Esophagus squamous epithelium (tissue), 5 donors: ENCODE results near the gene CDIPT. TPM values are rescaled to one million over a fixed set of nuclear protein-coding genes. Genes with fewer than 3 reads are reported as not detected.

ENCODE experiments used
- DNase-seq: peaks from one replicate; lab custom pipeline; 2025; lab: John Stamatoyannopoulos, UW
- H3K27ac ChIP-seq, 4 donors: fragments of 200-600 bp; sonication (generic); one replicate each; pipeline ENCODE4 v1.5.1; 2016 to 2019; ENCODE audit warnings: mild to moderate bottlenecking in 1 of 4
- H3K27me3 ChIP-seq, 4 donors: fragments of 200-600 bp; sonication (generic); 1 replicate in 3 of 4; 2 replicates in 1 of 4; pipeline versions ENCODE4 v1.5.1 to v1.6.0; 2017 to 2021; ENCODE audit warnings: antibody characterized with exemption in 1 of 4
- H3K36me3 ChIP-seq, 3 donors: fragments of 200-600 bp; sonication (generic); one replicate each; pipeline ENCODE4 v1.5.1; 2016 to 2019
- H3K4me1 ChIP-seq, 3 donors: fragments of 200-600 bp; sonication (generic); one replicate each; pipeline ENCODE4 v1.5.1; 2017 to 2019
- H3K4me3 ChIP-seq, 4 donors: fragments of 200-600 bp; sonication (generic); 1 replicate in 3 of 4; 2 replicates in 1 of 4; pipeline ENCODE4 v1.5.1; 2016 to 2019; ENCODE audit warnings: mild to moderate bottlenecking in 2 of 4, moderate library complexity in 1 of 4
- H3K9me3 ChIP-seq, 3 donors: fragments of 200-600 bp; sonication (generic); one replicate each; pipeline ENCODE4 v1.5.1; 2016 to 2019
- POLR2A ChIP-seq, 4 donors: fragments of 450-650 bp; IDR thresholded peaks; one replicate each; pipeline ENCODE4 v1.6.1; 2017; ENCODE audit warnings: antibody characterized with exemption in 4 of 4, mild to moderate bottlenecking in 4 of 4, moderate library complexity in 3 of 4
- WGBS, 2 donors: methylation state at CpG; one replicate each; pipeline ENCODE4 v1.1.5; 2018; 5-methylcytosine and 5-hydroxymethylcytosine counted together
- intact Hi-C: fragments of 100-400 bp; cut with DNase I; formaldehyde crosslinking; loops from one replicate; pipeline ENCODE4 v1.15.0; 2022
- total RNA-seq, 4 donors: library from RNA; depleted of rRNA; stranded (reverse); fragments of >200 nt; gene quantifications; one replicate each; pipeline ENCODE4 v1.1.0, GENCODE V29; 2016
- TF ChIP-seq, protein P1 (sequence below), 6 experiments: fragments of 450-650 bp in 4 of 6; fragments of 200-600 bp in 2 of 6; sonication (generic) in 2 of 6; IDR thresholded peaks; one replicate each; pipeline ENCODE4 v1.5.1; 2016 to 2019; ENCODE audit warnings: antibody characterized with exemption in 6 of 6, mild to moderate bottlenecking in 4 of 6, moderate library complexity in 4 of 6
- donor health status: DM: yes; HTN: yes; CAD: no.

The CDIPT gene
- total RNA-seq, 4 donors from 2014 or later: 34.6 to 78.8 (median 44.6) TPM

DNA sequence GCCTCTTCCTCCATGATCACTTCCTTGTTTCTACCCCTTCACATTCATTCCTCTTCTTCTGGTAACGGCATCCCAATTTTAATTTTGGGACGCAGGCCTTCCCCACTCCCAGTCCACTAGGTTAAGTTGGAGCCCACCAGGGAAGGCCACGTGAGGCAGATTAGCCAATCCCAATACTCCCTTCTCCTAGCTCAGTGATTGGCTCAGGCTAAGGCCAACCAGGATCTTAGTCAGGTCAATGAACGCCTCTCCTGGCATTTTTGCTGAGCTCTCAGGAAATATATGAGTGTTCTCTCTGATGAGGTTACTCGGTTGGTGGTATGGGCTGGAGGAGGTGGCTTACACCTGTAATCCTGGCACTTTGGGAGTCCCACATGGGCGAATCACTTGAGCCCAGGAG is 21.0 kb upstream of the CDIPT start:
- Histone ChIP-seq H3K27ac (no peak overlapping the region), H3K36me3 (no peaks in the 10 kb centered on the region), H3K4me3 (no peak overlapping the region), H3K9me3 (no peaks in the 10 kb centered on the region), H3K4me1 (no peaks in the 10 kb centered on the region), H3K27me3 (peaks cover 0 to 21% (median 0%) of the 10 kb centered on the region in 4 donors)
- 75 to 78% methylated on average over 6 of the region's 6 CpGs for WGBS, 2 donors
- no peak for DNase-seq
- intact Hi-C loops: no loop called here
- TF ChIP-seq POLR2A (IDR thresholded peaks at IDR 0.05): no peak
- TF ChIP-seq, protein P1, sequence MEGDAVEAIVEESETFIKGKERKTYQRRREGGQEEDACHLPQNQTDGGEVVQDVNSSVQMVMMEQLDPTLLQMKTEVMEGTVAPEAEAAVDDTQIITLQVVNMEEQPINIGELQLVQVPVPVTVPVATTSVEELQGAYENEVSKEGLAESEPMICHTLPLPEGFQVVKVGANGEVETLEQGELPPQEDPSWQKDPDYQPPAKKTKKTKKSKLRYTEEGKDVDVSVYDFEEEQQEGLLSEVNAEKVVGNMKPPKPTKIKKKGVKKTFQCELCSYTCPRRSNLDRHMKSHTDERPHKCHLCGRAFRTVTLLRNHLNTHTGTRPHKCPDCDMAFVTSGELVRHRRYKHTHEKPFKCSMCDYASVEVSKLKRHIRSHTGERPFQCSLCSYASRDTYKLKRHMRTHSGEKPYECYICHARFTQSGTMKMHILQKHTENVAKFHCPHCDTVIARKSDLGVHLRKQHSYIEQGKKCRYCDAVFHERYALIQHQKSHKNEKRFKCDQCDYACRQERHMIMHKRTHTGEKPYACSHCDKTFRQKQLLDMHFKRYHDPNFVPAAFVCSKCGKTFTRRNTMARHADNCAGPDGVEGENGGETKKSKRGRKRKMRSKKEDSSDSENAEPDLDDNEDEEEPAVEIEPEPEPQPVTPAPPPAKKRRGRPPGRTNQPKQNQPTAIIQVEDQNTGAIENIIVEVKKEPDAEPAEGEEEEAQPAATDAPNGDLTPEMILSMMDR (IDR thresholded peaks at IDR 0.05): no peak

DNA sequence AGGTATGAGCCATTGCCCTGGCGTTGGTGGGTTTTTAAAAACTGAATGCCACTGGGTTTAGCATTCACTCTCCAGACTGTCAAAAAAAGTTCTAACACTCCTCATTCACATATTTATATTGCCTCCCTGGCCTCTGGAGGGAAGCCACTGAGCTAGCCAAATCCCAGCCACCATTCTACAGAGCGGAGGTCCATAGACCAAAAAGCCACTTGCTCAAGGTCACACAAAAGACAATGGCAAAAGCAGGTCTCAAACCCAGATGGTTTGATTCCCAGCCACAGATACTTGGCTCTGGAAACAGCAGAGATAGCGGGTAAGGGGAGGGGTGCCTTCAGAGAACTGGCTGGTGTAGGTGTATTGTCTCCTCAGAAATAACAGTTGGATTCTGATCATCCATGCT is 18.0 kb upstream of the CDIPT start:
- no peak overlapping the region for H3K4me3 ChIP-seq
- H3K4me1 ChIP-seq: peaks cover 0 to 16% (median 12%) of the 10 kb centered on the region in 3 donors
- no peak for TF ChIP-seq POLR2A (IDR thresholded peaks at IDR 0.05)
- TF ChIP-seq, protein P1 (IDR thresholded peaks at IDR 0.05): no peak
- H3K27me3 ChIP-seq: peaks cover 7 to 46% (median 14%) of the 10 kb centered on the region in 4 donors
- intact Hi-C loops: no loop called here
- H3K36me3 ChIP-seq: no peaks in the 10 kb centered on the region
- 89 to 96% methylated on average over 3 of the region's 3 CpGs for WGBS, 2 donors
- no peaks in the 10 kb centered on the region for H3K9me3 ChIP-seq
- no peak for DNase-seq
- no peak overlapping the region for H3K27ac ChIP-seq

DNA sequence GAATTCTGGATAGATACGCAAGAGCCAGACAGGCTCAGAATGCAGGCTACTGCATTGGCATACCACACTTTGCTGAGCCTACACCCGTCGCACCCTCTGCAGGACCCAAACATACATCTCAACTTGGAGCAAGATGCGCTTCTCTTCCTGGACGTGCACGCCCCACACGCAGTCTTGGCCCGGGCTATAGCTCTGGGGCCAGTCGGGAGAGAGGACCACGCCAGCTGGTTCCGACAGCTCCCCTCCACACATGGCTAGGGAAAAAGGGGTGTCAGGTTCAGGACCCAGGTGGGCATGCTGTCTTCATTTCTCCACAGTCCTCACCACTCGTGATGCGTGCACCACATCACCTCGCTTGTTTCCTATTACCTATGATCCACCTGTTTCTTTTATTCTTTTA is 15.1 kb upstream of the CDIPT start:
- H3K27ac ChIP-seq: no peak overlapping the region
- WGBS, 2 donors: 87% methylated on average over 13 to 14 of the region's 14 CpGs
- intact Hi-C loops: no loop called here
- DNase-seq: no peak
- H3K4me1 ChIP-seq: peaks cover 0 to 16% (median 12%) of the 10 kb centered on the region in 3 donors
- TF ChIP-seq POLR2A (IDR thresholded peaks at IDR 0.05): no peak
- TF ChIP-seq, protein P1 (IDR thresholded peaks at IDR 0.05): no peak
- peaks cover 7 to 60% (median 14%) of the 10 kb centered on the region in 4 donors for H3K27me3 ChIP-seq
- no peaks in the 10 kb centered on the region for H3K36me3 ChIP-seq
- no peaks in the 10 kb centered on the region for H3K9me3 ChIP-seq
- no peak overlapping the region for H3K4me3 ChIP-seq

DNA sequence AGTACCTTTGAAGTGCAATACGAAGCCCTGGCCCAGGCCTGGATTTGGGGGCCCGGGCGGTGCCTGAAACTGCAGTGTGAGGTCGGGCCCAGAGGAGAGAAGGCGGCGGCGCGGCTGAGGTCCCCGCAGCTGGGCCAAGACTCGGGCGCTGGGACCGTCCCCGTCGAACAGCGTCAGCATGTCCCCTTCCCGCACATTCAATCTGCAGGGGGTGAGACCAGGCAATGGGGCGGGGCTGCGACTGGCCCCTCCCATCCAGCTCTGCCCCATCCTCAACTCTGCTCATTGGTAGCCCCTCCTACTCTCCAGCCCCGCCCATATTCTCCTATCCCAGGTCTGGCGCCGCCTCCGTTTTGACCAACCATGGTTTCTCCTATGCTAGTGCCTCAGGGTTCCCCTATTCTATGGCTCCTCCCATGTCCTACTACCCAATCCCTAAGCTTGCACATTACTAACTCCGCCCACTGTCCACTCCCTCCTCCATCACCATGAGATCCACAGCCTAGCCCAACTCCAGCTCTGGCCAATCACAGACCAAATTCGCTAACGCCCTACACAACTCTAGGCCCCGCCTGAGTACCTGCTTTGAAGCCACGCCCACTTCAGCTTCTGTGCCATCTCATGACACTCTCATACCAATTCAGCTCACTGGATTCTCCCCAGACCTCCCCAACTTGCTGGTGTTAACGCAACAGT is 14.4 kb upstream of the CDIPT start:
- 9 to 16% methylated on average over 12 to 19 of the region's 28 CpGs for WGBS, 2 donors
- no peaks in the 10 kb centered on the region for H3K36me3 ChIP-seq
- no peak for DNase-seq
- H3K27ac ChIP-seq: no peak overlapping the region
- H3K4me3 ChIP-seq: peak overlapping the region in 2 of 4 donors; percentile 28 to 50
- peaks cover 7 to 60% (median 14%) of the 10 kb centered on the region in 4 donors for H3K27me3 ChIP-seq
- intact Hi-C loops: no loop called here
- H3K4me1 ChIP-seq: peaks cover 0 to 16% (median 12%) of the 10 kb centered on the region in 3 donors
- no peaks in the 10 kb centered on the region for H3K9me3 ChIP-seq
- TF ChIP-seq, protein P1 (IDR thresholded peaks at IDR 0.05): no peak
- TF ChIP-seq POLR2A (IDR thresholded peaks at IDR 0.05): no peak

DNA sequence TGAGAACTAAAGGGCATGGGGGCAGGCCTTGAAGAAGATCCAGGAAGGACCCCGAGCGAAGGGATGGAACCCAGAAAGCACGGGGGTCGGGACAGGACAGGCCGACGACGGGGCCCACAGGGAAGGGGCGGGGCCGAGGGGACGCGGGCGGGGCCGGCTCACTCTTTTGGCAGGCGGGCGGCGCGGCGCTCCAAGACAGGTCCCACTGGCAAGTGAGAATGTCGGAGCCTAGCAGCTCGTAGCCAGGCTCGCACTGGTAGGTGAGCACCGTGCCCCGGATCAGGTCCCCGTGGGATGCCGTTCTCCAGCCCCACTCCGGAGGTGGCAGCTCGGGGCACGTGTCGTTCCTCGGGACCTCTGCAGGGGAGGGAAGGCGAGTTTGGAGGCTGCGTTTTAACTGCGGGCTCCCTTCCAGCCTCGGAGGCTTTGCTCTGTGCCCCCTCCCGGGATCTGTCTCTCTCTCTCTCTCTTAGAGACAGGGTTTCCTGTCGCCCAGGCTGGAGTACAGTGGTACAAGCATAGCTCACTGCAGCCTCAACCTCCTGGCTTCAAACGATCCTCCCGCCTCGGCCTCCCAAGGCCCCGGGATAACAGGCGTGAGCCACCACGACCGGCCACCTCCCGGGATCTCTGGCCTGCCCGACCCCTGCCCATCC is 13.7 kb upstream of the CDIPT start:
- Histone ChIP-seq H3K27me3 (peaks cover 7 to 60% (median 14%) of the 10 kb centered on the region in 4 donors), H3K36me3 (no peaks in the 10 kb centered on the region), H3K9me3 (no peaks in the 10 kb centered on the region), H3K4me1 (peaks cover 0 to 16% (median 12%) of the 10 kb centered on the region in 3 donors), H3K4me3 (peak overlapping the region in 2 of 4 donors; percentile 28 to 50), H3K27ac (no peak overlapping the region)
- 0 to 9% methylated on average over 6 to 20 of the region's 45 CpGs for WGBS, 2 donors
- intact Hi-C loops: no loop called here
- no peak for TF ChIP-seq POLR2A (IDR thresholded peaks at IDR 0.05)
- TF ChIP-seq, protein P1 (IDR thresholded peaks at IDR 0.05): no peak
- DNase-seq: no peak
